Measurements from ENCODE around the gene DECR2.

Gene DECR2

DNA sequence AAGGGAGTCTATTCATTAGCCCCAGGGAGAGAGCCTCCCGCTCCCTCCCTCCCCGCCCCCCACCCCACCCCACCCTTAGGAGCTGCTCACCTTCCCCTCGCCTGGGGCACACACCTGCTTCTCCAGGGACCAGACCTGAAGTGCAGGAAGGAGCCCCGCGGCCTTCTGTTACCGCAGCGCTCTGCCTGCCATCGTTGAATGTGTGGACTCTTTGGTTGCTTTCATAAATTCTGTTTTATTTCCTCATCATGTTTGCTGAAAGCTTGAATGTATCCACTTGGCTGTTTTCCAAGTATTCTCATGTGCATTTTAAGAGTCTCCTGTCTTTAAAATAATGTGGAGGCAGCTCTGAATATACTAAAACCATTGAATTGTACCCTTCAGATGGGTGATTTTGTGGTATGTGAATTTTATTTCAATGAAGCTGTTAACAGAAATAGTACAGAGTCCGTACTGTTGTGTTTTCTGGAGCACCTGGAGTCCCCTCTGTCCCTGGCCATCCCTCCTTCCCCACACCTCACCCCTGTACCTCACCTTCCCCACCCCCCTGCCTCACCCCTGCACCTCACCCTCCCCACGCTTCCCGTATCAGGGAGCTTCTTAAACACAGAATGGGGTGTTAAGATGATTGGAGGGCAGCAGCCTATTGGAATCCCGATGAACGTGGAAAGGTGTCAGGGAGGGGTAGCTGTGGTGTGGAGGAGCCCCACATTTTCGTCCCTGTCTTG is 49.3 kb downstream of the DECR2 start:
- no peaks in the 10 kb centered on the region for H4K20me1 ChIP-seq (ENCODE audit: control insufficient read depth, insufficient read depth, low read depth, low read length)

DNA sequence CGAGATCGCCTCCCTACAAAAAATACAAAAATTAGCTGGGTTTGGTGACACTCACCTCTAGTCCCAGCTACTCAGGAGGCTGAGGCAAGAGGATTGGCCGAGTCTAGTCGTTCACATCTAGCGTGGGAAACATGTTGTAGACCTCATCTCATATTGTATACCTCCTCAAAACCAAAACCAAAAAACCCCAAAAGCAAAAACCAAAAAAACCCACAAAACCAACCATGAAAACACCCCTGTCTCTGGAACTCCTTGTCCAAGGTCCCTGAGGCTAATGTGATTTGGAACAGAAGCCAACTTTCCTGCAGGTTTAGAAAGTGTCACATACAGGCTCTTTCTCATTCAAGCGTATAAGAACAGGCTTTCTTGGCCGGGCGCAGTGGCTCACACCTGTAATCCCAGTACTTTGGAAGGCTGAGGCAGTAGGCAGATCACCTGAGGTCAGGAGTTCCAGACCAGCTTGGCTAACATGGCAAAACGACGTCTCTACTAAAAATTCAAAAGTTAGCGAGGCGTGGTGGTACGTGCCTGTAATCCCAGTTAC is 52.8 kb downstream of the DECR2 start:
- H3K9me3 ChIP-seq (ENCODE audit: control insufficient read depth, insufficient read depth, low read length) = no peaks in the 10 kb centered on the region

More for the DNA sequence above, 49.3 kb downstream of the DECR2 start:
- Histone ChIP-seq H3K4me1 (ENCODE audit: control insufficient read depth, low read length) (peaks cover 7% of the 10 kb centered on the region), H3K36me3 (ENCODE audit: control insufficient read depth, low read length) (no peaks in the 10 kb centered on the region), H3K4me3 (ENCODE audit: low read length) (no peak overlapping the region), H3F3A (ENCODE audit: control insufficient read depth, insufficient read depth) (no peaks in the 10 kb centered on the region), H3K9me2 (replicated peaks; ENCODE audit: control insufficient read depth, low read length) (no peaks in the 10 kb centered on the region), H3K9me3 (ENCODE audit: control insufficient read depth, insufficient read depth, low read length) (no peaks in the 10 kb centered on the region), H3K27ac (ENCODE audit: low read depth, low read length) (no peak overlapping the region), H3K4me2 (ENCODE audit: low read length) (no peak overlapping the region), H3K27me3 (ENCODE audit: control insufficient read depth, low read length) (no peaks in the 10 kb centered on the region), H3K79me2 (ENCODE audit: control insufficient read depth, low read length) (peaks cover 45% of the 10 kb centered on the region)
- TF ChIP-seq, protein P1, sequence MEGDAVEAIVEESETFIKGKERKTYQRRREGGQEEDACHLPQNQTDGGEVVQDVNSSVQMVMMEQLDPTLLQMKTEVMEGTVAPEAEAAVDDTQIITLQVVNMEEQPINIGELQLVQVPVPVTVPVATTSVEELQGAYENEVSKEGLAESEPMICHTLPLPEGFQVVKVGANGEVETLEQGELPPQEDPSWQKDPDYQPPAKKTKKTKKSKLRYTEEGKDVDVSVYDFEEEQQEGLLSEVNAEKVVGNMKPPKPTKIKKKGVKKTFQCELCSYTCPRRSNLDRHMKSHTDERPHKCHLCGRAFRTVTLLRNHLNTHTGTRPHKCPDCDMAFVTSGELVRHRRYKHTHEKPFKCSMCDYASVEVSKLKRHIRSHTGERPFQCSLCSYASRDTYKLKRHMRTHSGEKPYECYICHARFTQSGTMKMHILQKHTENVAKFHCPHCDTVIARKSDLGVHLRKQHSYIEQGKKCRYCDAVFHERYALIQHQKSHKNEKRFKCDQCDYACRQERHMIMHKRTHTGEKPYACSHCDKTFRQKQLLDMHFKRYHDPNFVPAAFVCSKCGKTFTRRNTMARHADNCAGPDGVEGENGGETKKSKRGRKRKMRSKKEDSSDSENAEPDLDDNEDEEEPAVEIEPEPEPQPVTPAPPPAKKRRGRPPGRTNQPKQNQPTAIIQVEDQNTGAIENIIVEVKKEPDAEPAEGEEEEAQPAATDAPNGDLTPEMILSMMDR (IDR thresholded peaks at IDR 0.05; ENCODE audit: low read depth, low read length, poor library complexity, severe bottlenecking) = no peak
- TF ChIP-seq EZH2phosphoT487 (IDR thresholded peaks at IDR 0.05; ENCODE audit: borderline replicate concordance, low read length) = no peak

DNA sequence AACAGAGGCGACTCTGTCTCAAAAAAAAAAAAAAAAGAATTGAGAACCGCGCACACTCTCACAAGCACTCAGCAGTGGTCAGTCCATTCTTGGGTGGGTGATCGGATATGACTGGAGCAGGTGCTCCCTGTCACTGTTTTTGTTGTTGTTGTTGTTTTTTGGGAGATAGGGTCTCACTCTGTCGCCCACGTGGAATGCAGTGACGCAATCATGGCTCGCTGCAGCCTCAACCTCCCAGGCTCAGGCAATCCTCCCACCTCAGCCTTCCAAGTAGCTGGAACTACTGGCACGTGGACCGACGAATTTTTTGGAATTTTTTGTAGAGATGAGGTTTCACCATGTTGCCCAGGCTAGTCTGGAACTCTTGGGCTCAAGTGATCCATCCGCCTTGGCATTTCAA is 53.8 kb downstream of the DECR2 start:
- Histone ChIP-seq H4K20me1 (ENCODE audit: control insufficient read depth, insufficient read depth, low read depth, low read length) (0 out of 2 replicates have a peak, but pooled peaks cover 3% of the 10 kb centered on the region), H3K36me3 (ENCODE audit: control insufficient read depth, low read length) (no peaks in the 10 kb centered on the region), H3F3A (ENCODE audit: control insufficient read depth, insufficient read depth) (peaks cover 6% of the 10 kb centered on the region; the same call in 1 of the 2 replicates), H3K4me2 (ENCODE audit: low read length) (no peak overlapping the region), H3K4me3 (ENCODE audit: low read length) (no peak overlapping the region), H3K9me3 (ENCODE audit: control insufficient read depth, insufficient read depth, low read length) (no peaks in the 10 kb centered on the region), H3K4me1 (ENCODE audit: control insufficient read depth, low read length) (no peaks in the 10 kb centered on the region), H3K27ac (ENCODE audit: low read depth, low read length) (no peak overlapping the region), H3K27me3 (ENCODE audit: control insufficient read depth, low read length) (no peaks in the 10 kb centered on the region), H3K9me2 (replicated peaks; ENCODE audit: control insufficient read depth, low read length) (no peaks in the 10 kb centered on the region), H3K79me2 (ENCODE audit: control insufficient read depth, low read length) (peaks cover 43% of the 10 kb centered on the region)
- TF ChIP-seq, protein P1 (IDR thresholded peaks at IDR 0.05; ENCODE audit: low read depth, low read length, poor library complexity, severe bottlenecking) = no peak
- TF ChIP-seq EZH2phosphoT487 (IDR thresholded peaks at IDR 0.05; ENCODE audit: borderline replicate concordance, low read length) = no peak

More for the DNA sequence above, 52.8 kb downstream of the DECR2 start:
- Histone ChIP-seq H3K36me3 (ENCODE audit: control insufficient read depth, low read length) (no peaks in the 10 kb centered on the region), H4K20me1 (ENCODE audit: control insufficient read depth, insufficient read depth, low read depth, low read length) (0 out of 2 replicates have a peak, but pooled peaks cover 3% of the 10 kb centered on the region), H3K4me1 (ENCODE audit: control insufficient read depth, low read length) (peaks cover 7% of the 10 kb centered on the region), H3K27me3 (ENCODE audit: control insufficient read depth, low read length) (no peaks in the 10 kb centered on the region), H3K9me2 (replicated peaks; ENCODE audit: control insufficient read depth, low read length) (no peaks in the 10 kb centered on the region), H3F3A (ENCODE audit: control insufficient read depth, insufficient read depth) (peaks cover 6% of the 10 kb centered on the region; the same call in 1 of the 2 replicates), H3K4me2 (ENCODE audit: low read length) (no peak overlapping the region), H3K27ac (ENCODE audit: low read depth, low read length) (no peak overlapping the region), H3K4me3 (ENCODE audit: low read length) (no peak overlapping the region), H3K79me2 (ENCODE audit: control insufficient read depth, low read length) (peaks cover 46% of the 10 kb centered on the region)
- TF ChIP-seq, protein P1 (IDR thresholded peaks at IDR 0.05; ENCODE audit: low read depth, low read length, poor library complexity, severe bottlenecking) = no peak
- TF ChIP-seq EZH2phosphoT487 (IDR thresholded peaks at IDR 0.05; ENCODE audit: borderline replicate concordance, low read length) = no peak
